ENCODE results near the gene PABPN1L. TPM values are rescaled to one million over a fixed set of nuclear protein-coding genes. Genes with fewer than 3 reads are reported as not detected.

Gene PABPN1L
- total and polyA plus RNA-seq, 10 of the 15 experiments (the other 5 are each of a cell fraction or from before 2014, with no cell fraction given) = not detected

GRCh38 chr16:88865742-88866141 lies 718 bp downstream of the PABPN1L start (continued):
- TF ChIP-seq RAD51 (IDR thresholded peaks at IDR 0.05) = no peak
- TF ChIP-seq NBN (IDR thresholded peaks at IDR 0.05) = no peak
- TF ChIP-seq NKRF (conservative IDR thresholded peaks at IDR 0.05) = no peak
- TF ChIP-seq SIX5 (IDR thresholded peaks at IDR 0.05; ENCODE audit: low read depth, low read length, severe bottlenecking) = no peak
- TF ChIP-seq, protein P1, sequence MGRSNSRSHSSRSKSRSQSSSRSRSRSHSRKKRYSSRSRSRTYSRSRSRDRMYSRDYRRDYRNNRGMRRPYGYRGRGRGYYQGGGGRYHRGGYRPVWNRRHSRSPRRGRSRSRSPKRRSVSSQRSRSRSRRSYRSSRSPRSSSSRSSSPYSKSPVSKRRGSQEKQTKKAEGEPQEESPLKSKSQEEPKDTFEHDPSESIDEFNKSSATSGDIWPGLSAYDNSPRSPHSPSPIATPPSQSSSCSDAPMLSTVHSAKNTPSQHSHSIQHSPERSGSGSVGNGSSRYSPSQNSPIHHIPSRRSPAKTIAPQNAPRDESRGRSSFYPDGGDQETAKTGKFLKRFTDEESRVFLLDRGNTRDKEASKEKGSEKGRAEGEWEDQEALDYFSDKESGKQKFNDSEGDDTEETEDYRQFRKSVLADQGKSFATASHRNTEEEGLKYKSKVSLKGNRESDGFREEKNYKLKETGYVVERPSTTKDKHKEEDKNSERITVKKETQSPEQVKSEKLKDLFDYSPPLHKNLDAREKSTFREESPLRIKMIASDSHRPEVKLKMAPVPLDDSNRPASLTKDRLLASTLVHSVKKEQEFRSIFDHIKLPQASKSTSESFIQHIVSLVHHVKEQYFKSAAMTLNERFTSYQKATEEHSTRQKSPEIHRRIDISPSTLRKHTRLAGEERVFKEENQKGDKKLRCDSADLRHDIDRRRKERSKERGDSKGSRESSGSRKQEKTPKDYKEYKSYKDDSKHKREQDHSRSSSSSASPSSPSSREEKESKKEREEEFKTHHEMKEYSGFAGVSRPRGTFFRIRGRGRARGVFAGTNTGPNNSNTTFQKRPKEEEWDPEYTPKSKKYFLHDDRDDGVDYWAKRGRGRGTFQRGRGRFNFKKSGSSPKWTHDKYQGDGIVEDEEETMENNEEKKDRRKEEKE (IDR thresholded peaks at IDR 0.05) = no peak
- TF ChIP-seq HDAC6 (IDR thresholded peaks at IDR 0.05; ENCODE audit: unreplicated experiment) = no peak

- no TSS peak for BruUV-seq (replicated peaks)
- DNase-seq (ENCODE audit: low read depth, low spot score) = no peak
- H3K4me3 ChIP-seq = no peak overlapping the region
- no peak overlapping the region for H2AFZ ChIP-seq (ENCODE audit: control insufficient read depth, low read depth, low read length)
- no peaks in the 10 kb centered on the region for H3K9me3 ChIP-seq (replicated peaks; ENCODE audit: control insufficient read depth, insufficient read depth, low read length)
- H3K4me2 ChIP-seq (ENCODE audit: control insufficient read depth, insufficient read depth) = no peak overlapping the region
- ATAC-seq = no peak
- intact Hi-C loops (cut with micrococcal nuclease; ENCODE audit: unreplicated experiment) (no loop called here), in situ Hi-C loops (cut with MboI) (no loop called here)
- ChIA-PET POLR2A (no interaction called here), RAD21 (ENCODE audit: unreplicated experiment) (no interaction called here), CTCF (no interaction called here), SMC1A (ENCODE audit: uncharacterized antibody, unreplicated experiment) (no interaction called here)
- H3K9ac ChIP-seq (ENCODE audit: control insufficient read depth, insufficient read depth, low read length) = no peak overlapping the region
- H4K20me1 ChIP-seq (ENCODE audit: control insufficient read depth, insufficient read depth) = no peaks in the 10 kb centered on the region
- no peak overlapping the region for H3K27ac ChIP-seq (ENCODE audit: control insufficient read depth, insufficient read depth)
- no peaks in the 10 kb centered on the region for H3K79me2 ChIP-seq (ENCODE audit: control insufficient read depth, insufficient read depth, low read length)
- 54% methylated on average over 13 of the region's 14 CpGs for WGBS (ENCODE audit: insufficient coverage, insufficient replicate concordance, low lambda C conversion rate, missing lambda C conversion rate)
- H3K36me3 ChIP-seq (ENCODE audit: control insufficient read depth in 2 of 2, insufficient read depth in 2 of 2, low read length in 1 of 2) = peaks cover 0 to 3% of the 10 kb centered on the region in 2 experiments; a peak in 2 of 4 replicates
- 0 out of 4 replicates have a peak, but pooled peaks cover 0 to under 1% of the 10 kb centered on the region in 2 experiments for H3K27me3 ChIP-seq (replicated peaks in 1 of 2; ENCODE audit: control insufficient read depth in 2 of 2, insufficient read depth in 2 of 2, low read length in 1 of 2)
- no peak for TF ChIP-seq TARDBP (IDR thresholded peaks at IDR 0.05; ENCODE audit: borderline replicate concordance)
- no peak for TF ChIP-seq NFYB (IDR thresholded peaks at IDR 0.05; ENCODE audit: insufficient read depth, low read depth, low read length)
- TF ChIP-seq NR2C2 (IDR thresholded peaks at IDR 0.05; ENCODE audit: borderline replicate concordance, control insufficient read depth, insufficient read length, low read depth) = no peak
- TF ChIP-seq REST (IDR thresholded peaks at IDR 0.05; ENCODE audit: low read depth, low read length) = no peak
- no peak for TF ChIP-seq ZZZ3 (IDR thresholded peaks at IDR 0.05; ENCODE audit: control insufficient read depth, insufficient read length, low read depth)
- no peak for TF ChIP-seq STAT3 (IDR thresholded peaks at IDR 0.05; ENCODE audit: low read depth, low read length)
- H3K4me1 ChIP-seq (ENCODE audit: control insufficient read depth, insufficient read depth, low read length) = no peaks in the 10 kb centered on the region
- no peak for FAIRE-seq
Observed at GRCh38 chr16:88865310-88865709, 1.1 kb downstream of the PABPN1L start.
